A549 (cell line): ENCODE results near the gene CC2D1A.

Source experiments
- CEBPB ChIP-seq, 2 experiments: fragments of >200 bp in 1 of 2; sonication (Bioruptor Twin) in 1 of 2; formaldehyde crosslinking in 1 of 2; IDR thresholded peaks; 2 replicates each; pipeline ENCODE4 v1.6.1; 2012 to 2016
- CHD2 ChIP-seq: fragments of 150-350 bp; IDR thresholded peaks from 2 replicates; pipeline ENCODE4 v1.6.1; 2014; ENCODE audit warnings: low read length; ENCODE audit not compliant: partially characterized antibody
- EP300 ChIP-seq, 2 experiments: fragments of >200 bp; sonication (Bioruptor Twin); formaldehyde crosslinking; IDR thresholded peaks; 2 replicates in 1 of 2; 3 replicates in 1 of 2; pipeline ENCODE4 v1.6.1; 2016 to 2017
- HOXA7 ChIP-seq: fragments of 250-450 bp; sonication (Bioruptor Pico); IDR thresholded peaks from 2 replicates; pipeline ENCODE4 v1.5.0; 2020; ENCODE audit warnings: mild to moderate bottlenecking, moderate library complexity
- JUN ChIP-seq, 2 experiments: fragments of >200 bp; sonication (Bioruptor Twin); formaldehyde crosslinking; IDR thresholded peaks; 2 replicates in 1 of 2; 3 replicates in 1 of 2; pipeline ENCODE4 v1.6.1; 2016 to 2017
- MAZ ChIP-seq: fragments of 150-350 bp; IDR thresholded peaks from 2 replicates; pipeline ENCODE4 v1.6.1; 2014; ENCODE audit warnings: antibody characterized with exemption, low read depth, low read length, borderline replicate concordance
- POLR2A ChIP-seq: IDR thresholded peaks from 2 replicates; pipeline ENCODE4 v1.6.1; 2012; ENCODE audit warnings: mild to moderate bottlenecking, low read length
- RAD21 ChIP-seq, 2 experiments: fragments of >200 bp in 1 of 2; sonication (Bioruptor Twin) in 1 of 2; formaldehyde crosslinking in 1 of 2; IDR thresholded peaks in 1 of 2; conservative IDR thresholded peaks in 1 of 2; 2 replicates in 1 of 2; 3 replicates in 1 of 2; pipeline ENCODE4 v1.6.1; 2012 to 2018; ENCODE audit warnings: inconsistent platforms in 1 of 2
- RFX5 ChIP-seq: fragments of 450-650 bp; IDR thresholded peaks from 2 replicates; pipeline ENCODE4 v1.7.1; 2014; ENCODE audit warnings: antibody characterized with exemption, mild to moderate bottlenecking, moderate library complexity
- TP53 ChIP-seq: fragments of 250-450 bp; sonication (Bioruptor Pico); IDR thresholded peaks from 2 replicates; pipeline ENCODE4 v1.5.0; 2021; ENCODE audit warnings: mild to moderate bottlenecking, moderate library complexity
- TF ChIP-seq, protein P1 (sequence below): fragments of >200 bp; sonication (Bioruptor Twin); formaldehyde crosslinking; IDR thresholded peaks from 3 replicates; pipeline ENCODE4 v1.5.1; 2016

DNA sequence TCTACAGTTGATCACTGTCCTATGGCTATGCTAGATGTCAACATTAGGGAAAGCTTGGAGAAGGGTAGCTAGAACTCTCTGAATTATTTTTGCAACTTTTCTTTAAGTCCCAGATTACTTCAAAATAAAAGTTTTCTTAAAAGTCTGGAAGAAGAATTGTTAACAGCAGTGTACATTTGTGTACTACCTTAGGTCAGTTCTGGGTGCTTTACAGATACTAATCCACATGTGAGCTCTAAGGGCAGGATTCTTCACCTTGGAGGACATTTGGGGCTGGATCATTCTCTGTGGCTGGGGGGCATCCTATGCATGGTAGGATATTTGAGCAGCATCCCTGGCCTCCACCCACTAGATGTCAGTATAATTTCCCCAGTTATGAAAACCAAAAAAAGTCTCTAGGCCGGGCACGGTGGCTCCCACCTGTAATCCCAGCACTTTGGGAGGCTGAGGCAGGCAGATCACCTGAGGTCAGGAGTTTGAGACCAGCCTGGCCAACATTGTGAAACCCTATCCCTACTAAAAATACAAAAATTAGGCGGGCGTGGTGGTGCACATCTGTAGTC is 2.9 kb upstream of the CC2D1A start:
- TF ChIP-seq TP53 (CRISPR knock-in tag) (no peak), RAD21 (conservative IDR thresholded peaks at IDR 0.05 in 1 of 2, IDR thresholded peaks at IDR 0.05 in 1 of 2) (no peak), RFX5 (no peak), CEBPB (IDR thresholded peaks at IDR 0.05) (no peak), CHD2 (no peak), EP300 (IDR thresholded peaks at IDR 0.05) (no peak), POLR2A (no peak), JUN (IDR thresholded peaks at IDR 0.05) (no peak), HOXA7 (CRISPR knock-in tag) (no peak), MAZ (no peak)
- TF ChIP-seq, protein P1, sequence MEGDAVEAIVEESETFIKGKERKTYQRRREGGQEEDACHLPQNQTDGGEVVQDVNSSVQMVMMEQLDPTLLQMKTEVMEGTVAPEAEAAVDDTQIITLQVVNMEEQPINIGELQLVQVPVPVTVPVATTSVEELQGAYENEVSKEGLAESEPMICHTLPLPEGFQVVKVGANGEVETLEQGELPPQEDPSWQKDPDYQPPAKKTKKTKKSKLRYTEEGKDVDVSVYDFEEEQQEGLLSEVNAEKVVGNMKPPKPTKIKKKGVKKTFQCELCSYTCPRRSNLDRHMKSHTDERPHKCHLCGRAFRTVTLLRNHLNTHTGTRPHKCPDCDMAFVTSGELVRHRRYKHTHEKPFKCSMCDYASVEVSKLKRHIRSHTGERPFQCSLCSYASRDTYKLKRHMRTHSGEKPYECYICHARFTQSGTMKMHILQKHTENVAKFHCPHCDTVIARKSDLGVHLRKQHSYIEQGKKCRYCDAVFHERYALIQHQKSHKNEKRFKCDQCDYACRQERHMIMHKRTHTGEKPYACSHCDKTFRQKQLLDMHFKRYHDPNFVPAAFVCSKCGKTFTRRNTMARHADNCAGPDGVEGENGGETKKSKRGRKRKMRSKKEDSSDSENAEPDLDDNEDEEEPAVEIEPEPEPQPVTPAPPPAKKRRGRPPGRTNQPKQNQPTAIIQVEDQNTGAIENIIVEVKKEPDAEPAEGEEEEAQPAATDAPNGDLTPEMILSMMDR: peak; percentile 17; the same call in 2 of the 3 replicates
